GM21576 (cell line): ENCODE measurements around the gene EDEM3.

Source experiments
- ATAC-seq: cut with Tn5 transposase; IDR thresholded peaks from one replicate; pipeline ENCODE4 v1.9.1; 2021; ENCODE audit warnings: mild to moderate bottlenecking, moderate library complexity; ENCODE audit not compliant: unreplicated experiment

The EDEM3 gene

GRCh38 chr1:184677344-184677743, 77.3 kb downstream of the EDEM3 start:
- no peak for ATAC-seq

DNA sequence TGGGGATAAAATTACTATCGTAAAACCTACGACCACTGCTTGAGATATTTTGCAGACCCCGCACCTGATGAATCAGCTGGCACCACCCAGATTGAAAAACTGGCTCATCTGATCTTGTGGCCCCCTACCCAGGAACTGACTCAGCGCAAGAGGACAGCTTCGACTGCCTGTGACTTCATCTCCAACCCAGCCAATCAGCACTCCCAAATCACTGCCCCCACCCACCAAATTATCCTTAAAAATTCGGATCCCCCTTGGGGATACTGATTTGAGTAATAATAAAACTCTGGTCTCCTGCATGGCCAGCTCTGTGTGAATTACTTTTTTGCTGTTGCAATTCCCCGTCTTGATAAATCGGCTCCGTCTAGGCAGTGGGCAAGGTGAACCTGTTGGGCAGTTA, 81.4 kb downstream of the EDEM3 start:
- ATAC-seq, result no peak

DNA sequence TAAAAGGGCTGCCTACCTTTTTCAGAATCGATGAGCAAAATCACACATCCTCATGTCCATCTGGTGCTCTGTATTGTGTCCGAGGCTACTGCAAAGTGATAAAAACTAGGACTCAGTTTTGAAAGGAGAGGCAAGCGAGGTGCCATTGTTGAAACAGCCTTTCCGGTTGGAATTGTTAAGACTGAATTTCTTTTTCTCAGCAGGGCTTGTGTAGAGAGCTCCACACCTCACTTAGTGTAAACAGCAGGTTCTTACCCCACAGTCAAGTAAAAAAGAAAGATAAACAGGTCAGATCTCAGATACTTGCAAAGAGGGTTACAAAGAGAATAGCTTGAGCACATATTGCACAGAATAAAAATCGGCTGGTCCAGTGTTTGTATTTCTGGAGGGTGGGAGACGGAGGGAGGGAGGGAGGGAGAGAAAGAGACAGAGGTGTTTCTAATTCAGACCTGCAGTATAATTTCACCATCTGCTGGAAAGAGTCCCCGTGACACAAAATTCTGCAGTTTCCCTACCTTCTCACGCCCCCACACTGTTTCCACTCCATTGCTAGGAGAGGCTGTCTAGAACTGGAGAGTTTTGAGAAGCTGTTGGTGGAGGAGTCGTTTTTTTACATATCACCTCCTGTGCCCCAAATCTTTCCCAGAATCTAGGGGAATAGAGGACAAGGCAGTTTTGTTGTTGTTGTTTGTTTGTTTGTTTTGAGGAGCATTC, 82.5 kb downstream of the EDEM3 start:
- no peak for ATAC-seq

DNA sequence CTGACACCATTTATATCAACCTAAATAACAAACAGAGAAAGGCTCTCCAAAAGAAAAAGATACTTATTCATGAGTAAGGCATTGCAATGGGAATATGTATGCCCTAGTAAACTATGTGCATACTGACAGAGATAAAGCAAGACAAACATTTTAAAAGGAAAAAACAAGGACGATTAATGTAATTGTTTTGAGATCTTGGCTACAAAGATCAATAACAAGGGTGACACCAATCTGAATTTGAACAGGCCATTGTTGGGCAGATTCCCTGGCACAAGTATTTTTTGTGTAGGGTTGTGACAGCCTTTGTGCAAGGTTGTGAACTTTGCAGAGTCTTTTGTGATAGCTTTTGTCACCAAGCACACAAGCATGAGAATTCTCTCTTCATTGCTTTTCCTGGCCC, 85.3 kb downstream of the EDEM3 start:
- ATAC-seq, result no peak

DNA sequence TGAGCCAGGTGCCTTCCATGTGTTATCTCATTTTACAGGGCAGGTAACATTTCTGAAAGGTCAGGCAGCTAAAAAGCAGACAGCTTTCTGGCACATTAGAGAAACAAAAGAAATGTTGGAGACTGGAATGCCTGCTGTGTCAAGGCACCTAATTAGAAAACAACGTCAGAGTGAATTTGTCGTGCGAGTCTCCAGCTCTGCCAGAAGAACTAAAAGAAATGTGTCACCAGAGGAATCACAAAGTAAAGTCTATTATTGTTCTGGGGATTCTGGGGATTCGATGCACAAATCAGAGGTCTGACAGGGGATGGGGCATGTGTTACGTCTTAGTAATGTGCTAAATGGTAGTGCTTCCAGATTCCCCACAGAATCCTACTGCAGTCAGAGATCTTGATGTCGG, 89.3 kb downstream of the EDEM3 start:
- no peak for ATAC-seq

DNA sequence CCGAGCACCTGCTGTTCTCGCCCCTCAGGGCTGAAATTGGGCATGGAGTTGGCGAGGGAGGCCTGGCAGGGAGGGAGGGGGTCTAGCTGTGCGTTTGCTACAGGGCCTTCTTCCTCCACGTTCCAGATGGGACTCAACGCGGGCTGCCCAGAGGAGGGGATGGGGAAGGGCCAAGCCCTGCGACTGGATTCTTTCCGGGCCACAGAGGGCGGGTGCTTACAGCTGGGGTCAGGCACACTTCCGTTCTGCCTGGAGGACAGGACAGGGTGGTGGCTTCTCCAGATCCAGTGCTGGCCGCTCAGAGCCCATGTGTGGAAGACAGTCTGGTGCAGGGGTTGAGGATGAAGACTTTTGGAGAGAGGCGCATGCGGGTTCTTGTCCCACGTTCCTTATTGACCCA, 90.0 kb downstream of the EDEM3 start:
- ATAC-seq, result no peak

- no peak for ATAC-seq
These were observed 90.5 kb downstream of the EDEM3 start for GRCh38 chr1:184664042-184664660.

GRCh38 chr1:184661801-184662200, 92.9 kb downstream of the EDEM3 start:
- ATAC-seq, result no peak

- ATAC-seq, result no peak
These were observed 94.0 kb downstream of the EDEM3 start for GRCh38 chr1:184660462-184661191.

DNA sequence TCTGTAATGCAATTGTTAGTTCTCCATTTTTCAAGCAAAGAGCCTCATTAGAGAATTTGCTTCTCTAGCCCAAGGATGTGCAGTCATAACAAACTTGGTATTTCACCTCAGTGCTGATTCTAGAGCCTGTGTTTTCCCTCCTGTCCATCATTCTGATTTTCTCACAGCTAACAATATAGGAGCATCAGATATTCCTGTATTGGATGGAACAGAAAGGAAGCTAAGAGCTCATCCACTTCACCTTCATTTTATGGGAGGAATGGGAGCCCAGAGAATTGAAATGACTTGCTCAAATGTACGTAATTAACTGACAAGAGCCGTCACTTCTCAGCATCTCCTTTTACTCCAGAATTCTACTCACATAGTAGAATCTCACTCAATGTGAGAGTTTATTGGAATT, 96.6 kb downstream of the EDEM3 start:
- ATAC-seq, result no peak

DNA sequence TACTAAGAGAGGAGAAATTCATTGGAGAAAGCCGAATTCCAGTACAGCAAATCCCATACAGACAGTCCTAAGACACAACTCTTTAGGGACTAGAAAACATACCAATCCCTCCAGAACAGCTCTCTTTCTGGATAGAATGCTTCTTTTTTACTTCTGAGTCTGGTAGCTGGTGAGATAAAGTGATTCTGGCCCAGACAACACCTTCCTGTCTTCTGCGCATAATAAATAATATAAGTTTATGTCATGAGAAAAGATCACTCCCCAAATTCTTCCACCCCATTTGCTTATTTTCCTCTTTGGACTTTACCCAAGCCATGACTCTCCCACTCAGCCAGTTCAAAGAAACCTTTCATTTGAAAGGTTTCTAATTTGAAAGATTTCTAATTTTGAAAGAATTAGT, 98.4 kb downstream of the EDEM3 start:
- no peak for ATAC-seq

GRCh38 chr1:184655185-184655584, 99.5 kb downstream of the EDEM3 start:
- ATAC-seq, result no peak

- ATAC-seq, result no peak
These were observed 104.3 kb downstream of the EDEM3 start for GRCh38 chr1:184650177-184650866.

GRCh38 chr1:184649451-184649888, 105.2 kb downstream of the EDEM3 start:
- peak; percentile 96 for ATAC-seq

GRCh38 chr1:184648856-184649201, 105.8 kb downstream of the EDEM3 start:
- ATAC-seq, result no peak

DNA sequence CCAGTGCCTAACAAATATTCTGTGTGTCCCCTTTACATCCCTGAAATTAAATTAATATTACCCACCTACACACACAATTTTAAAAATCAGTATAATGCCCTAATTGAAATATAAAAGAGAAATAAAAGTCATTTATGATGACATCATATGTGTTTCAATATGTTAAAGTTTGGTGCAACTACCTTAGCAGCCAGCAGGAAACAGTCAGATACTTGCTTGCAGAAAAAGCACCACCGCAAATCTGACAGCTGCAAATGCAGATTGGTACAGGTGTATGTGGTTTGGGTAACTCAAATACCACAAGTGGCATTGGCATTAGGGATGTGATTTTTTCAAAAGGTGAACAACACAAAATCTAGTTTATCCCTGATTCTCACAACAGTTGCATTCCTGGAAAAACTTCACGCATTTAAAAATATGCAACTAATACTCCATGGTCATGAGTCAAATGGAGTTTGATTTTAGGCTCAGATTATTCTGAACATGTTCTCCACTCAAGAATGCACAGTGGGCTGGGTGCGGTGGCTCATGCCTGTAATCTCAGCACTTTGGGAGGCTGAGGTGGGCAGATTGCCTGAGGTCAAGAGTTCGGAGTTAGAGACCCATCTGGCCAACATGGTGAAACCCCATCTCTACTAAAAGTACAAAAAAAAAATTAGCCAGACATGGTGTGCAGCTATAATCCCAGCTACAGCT, 106.3 kb downstream of the EDEM3 start:
- ATAC-seq, result no peak

DNA sequence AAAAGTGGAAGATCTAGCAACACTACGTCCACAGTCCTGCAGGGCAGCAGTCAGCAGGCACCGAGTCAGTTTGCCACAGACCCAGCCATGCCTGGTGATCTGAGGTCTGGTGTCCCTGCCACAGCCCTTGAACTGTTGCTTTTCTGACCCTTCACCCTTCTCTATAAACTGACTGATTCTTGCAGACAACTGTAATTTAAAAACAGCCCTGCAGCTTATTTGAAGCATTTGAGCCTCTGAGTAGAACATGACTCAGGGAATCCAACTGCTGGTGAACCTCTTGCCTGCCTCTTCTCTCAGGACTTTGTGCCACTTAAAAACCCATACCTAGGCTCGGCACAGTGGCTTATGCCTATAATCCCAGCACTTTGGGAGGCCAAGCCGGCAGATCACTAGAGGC, 107.2 kb downstream of the EDEM3 start:
- ATAC-seq, result no peak

GRCh38 chr1:184646824-184647223, 107.8 kb downstream of the EDEM3 start:
- no peak for ATAC-seq

DNA sequence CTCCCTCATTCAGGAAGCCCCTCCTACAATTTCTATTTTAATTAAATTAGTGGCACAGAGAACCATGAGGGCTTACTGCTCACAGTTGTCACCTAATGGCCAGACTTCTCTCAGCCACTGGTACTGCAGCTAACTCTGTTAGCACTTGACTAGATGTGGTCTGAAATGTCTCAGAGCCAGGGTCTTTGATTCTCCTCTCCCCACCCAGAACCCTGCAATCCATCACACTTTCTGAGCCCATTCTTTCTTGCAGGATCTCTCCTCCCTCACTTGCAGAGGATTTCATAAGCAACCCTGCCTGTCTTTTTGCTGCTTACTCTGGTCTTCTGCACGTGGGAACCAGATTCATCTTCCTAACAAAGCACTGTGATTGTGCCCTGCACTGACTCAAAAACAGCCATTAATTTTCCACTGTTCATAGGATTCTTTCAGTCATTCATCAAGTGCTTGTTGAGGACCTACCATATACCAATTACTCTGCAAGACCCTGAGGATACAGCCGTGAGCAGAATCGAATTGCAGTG, 108.4 kb downstream of the EDEM3 start:
- ATAC-seq, result no peak

GRCh38 chr1:184644771-184645170, 109.9 kb downstream of the EDEM3 start:
- no peak for ATAC-seq

DNA sequence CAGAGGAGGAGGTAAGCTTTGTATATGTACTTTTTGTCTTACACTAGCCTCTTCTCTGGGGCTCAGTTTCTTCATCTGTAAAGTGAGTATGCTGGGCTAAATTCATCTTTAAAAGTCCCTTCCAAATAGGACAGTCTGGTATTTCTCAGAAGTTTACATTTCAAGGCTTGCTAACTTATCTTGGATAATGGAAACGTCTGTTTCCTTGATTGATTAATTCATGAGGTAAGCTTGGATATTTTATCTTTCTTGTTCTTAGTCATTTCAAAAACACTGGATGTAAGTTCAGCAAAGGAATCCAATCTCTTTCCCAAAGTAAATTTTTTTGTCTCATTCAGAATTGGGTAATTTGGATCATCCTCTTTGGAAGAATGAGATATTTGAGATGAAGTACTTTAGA, 111.0 kb downstream of the EDEM3 start:
- ATAC-seq, result no peak
